GM12878 (cell line): ENCODE results near the gene FOXP1. TPM values are rescaled to one million over a fixed set of nuclear protein-coding genes. Genes with fewer than 3 reads are reported as not detected.

Source experiments
- ATAC-seq: fragments of 200-7000 bp; cut with Tn5 transposase; 3 replicates; pipeline ENCODE4 v1.9.1; 2020; ENCODE audit warnings: mild to moderate bottlenecking, moderate library complexity
- BruUV-seq: library from RNA; stranded (reverse); fragments of 400-500 nt; replicated peaks from 2 replicates; lab custom pipeline; 2021; lab: Mats Ljungman, UMichigan
- CTCF ChIA-PET: fragments of 300-600 bp; sonication (Branson Sonifier 250); formaldehyde crosslinking; extraction: SDS; loops from one replicate; lab custom pipeline; 2021; ENCODE audit warnings: inconsistent platforms; lab: Yijun Ruan, JAX
- POLR2A ChIA-PET: fragments of 350-600 bp; formaldehyde crosslinking; extraction: SDS; loops from one replicate; lab custom pipeline; 2021; ENCODE audit warnings: inconsistent platforms; lab: Charles Lee
- RAD21 ChIA-PET: fragments of 300-600 bp; sonication (Branson Sonifier 250); formaldehyde crosslinking; loops from one replicate; lab custom pipeline; 2023; ENCODE audit warnings: antibody characterized with exemption; ENCODE audit not compliant: unreplicated experiment; lab: Charles Lee
- SMC1A ChIA-PET: fragments of 300-600 bp; sonication (Branson Sonifier 250); formaldehyde crosslinking; loops from one replicate; lab custom pipeline; 2023; ENCODE audit not compliant: unreplicated experiment, uncharacterized antibody; lab: Charles Lee
- DNase-seq: peaks from one replicate; pipeline ENCODE4 v3.0.0-alpha.2; 2011; ENCODE audit warnings: low read depth, low spot score
- FAIRE-seq: peaks from 3 replicates; lab custom pipeline; 2011; peaks lifted over from hg19 to GRCh38; lab: Jason Lieb, UNC
- H2AFZ ChIP-seq: 2 replicates; pipeline ENCODE4 v1.6.0; 2011; ENCODE audit warnings: low read depth, low read length, control low read depth; ENCODE audit not compliant: control insufficient read depth
- H3K27ac ChIP-seq: 2 replicates; pipeline ENCODE4 v1.5.1; 2011; ENCODE audit warnings: control low read depth; ENCODE audit not compliant: control insufficient read depth, insufficient read depth
- H3K27me3 ChIP-seq, 2 experiments: replicated peaks in 1 of 2; 2 replicates each; pipeline versions ENCODE4 v1.6.0 to v1.6.1; 2011; ENCODE audit warnings: low read length in 1 of 2; ENCODE audit not compliant: control insufficient read depth in 2 of 2, insufficient read depth in 2 of 2
- H3K36me3 ChIP-seq, 2 experiments: 2 replicates each; pipeline ENCODE4 v1.5.1; 2011; ENCODE audit warnings: low read length in 1 of 2; ENCODE audit not compliant: control insufficient read depth in 2 of 2, insufficient read depth in 2 of 2
- H3K4me1 ChIP-seq: 2 replicates; pipeline ENCODE4 v1.6.1; 2011; ENCODE audit warnings: mild to moderate bottlenecking, low read length, moderate library complexity, mixed read lengths; ENCODE audit not compliant: control insufficient read depth, insufficient read depth
- H3K4me2 ChIP-seq: 2 replicates; pipeline ENCODE4 v1.6.0; 2011; ENCODE audit warnings: control low read depth; ENCODE audit not compliant: control insufficient read depth, insufficient read depth
- H3K4me3 ChIP-seq: fragments of 200-600 bp; sonication (generic); 2 replicates; pipeline ENCODE4 v1.5.1; 2016
- H3K79me2 ChIP-seq: 2 replicates; pipeline ENCODE4 v1.6.0; 2011; ENCODE audit warnings: low read length; ENCODE audit not compliant: control insufficient read depth, insufficient read depth
- H3K9ac ChIP-seq: 2 replicates; pipeline ENCODE4 v1.8.0; 2011; ENCODE audit warnings: low read length, control low read depth, mixed read lengths; ENCODE audit not compliant: control insufficient read depth, insufficient read depth
- H3K9me3 ChIP-seq: replicated peaks from 3 replicates; pipeline ENCODE4 v1.5.1; 2011; ENCODE audit warnings: mild to moderate bottlenecking, low read length; ENCODE audit not compliant: control insufficient read depth, insufficient read depth
- H4K20me1 ChIP-seq: 2 replicates; pipeline ENCODE4 v1.6.0; 2011; ENCODE audit not compliant: control insufficient read depth, insufficient read depth
- BCL11A ChIP-seq: IDR thresholded peaks from 2 replicates; pipeline ENCODE4 v1.6.1; 2011; ENCODE audit warnings: low read depth, low read length
- CEBPZ ChIP-seq: fragments of 150-350 bp; IDR thresholded peaks from 2 replicates; pipeline ENCODE4 v1.6.1; 2016; ENCODE audit warnings: low read depth, low read length
- ESRRA ChIP-seq: IDR thresholded peaks from 2 replicates; pipeline ENCODE4 v1.6.1; 2012; ENCODE audit warnings: mild to moderate bottlenecking, low read length, improper control_type of control experiment
- GABPA ChIP-seq: IDR thresholded peaks from 2 replicates; pipeline ENCODE4 v1.6.1; 2014; ENCODE audit warnings: antibody characterized with exemption, low read depth, mild to moderate bottlenecking, inconsistent platforms
- GATAD2B ChIP-seq: fragments of 450-650 bp; conservative IDR thresholded peaks from 2 replicates; pipeline ENCODE4 v1.6.1; 2017; ENCODE audit warnings: low read depth, mild to moderate bottlenecking, moderate library complexity
- MAX ChIP-seq: IDR thresholded peaks from 2 replicates; pipeline ENCODE4 v1.6.1; 2012; ENCODE audit warnings: low read depth, low read length, improper control_type of control experiment
- MLLT1 ChIP-seq: fragments of 450-650 bp; IDR thresholded peaks from 2 replicates; pipeline ENCODE4 v1.6.1; 2016; ENCODE audit warnings: mild to moderate bottlenecking
- NR2F1 ChIP-seq: fragments of 450-650 bp; conservative IDR thresholded peaks from 2 replicates; pipeline ENCODE4 v1.6.1; 2017; ENCODE audit warnings: mild to moderate bottlenecking
- POLR2AphosphoS5 ChIP-seq: IDR thresholded peaks from 2 replicates; pipeline ENCODE4 v1.6.1; 2011; ENCODE audit warnings: mild to moderate bottlenecking, low read length, inconsistent platforms
- RCOR1 ChIP-seq: conservative IDR thresholded peaks from 2 replicates; pipeline ENCODE4 v1.6.1; 2012; ENCODE audit warnings: low read depth, low read length, improper control_type of control experiment
- RFX5 ChIP-seq: IDR thresholded peaks from 2 replicates; pipeline ENCODE4 v1.6.1; 2011; ENCODE audit warnings: low read depth, low read length, improper control_type of control experiment
- SMC3 ChIP-seq: IDR thresholded peaks from 2 replicates; pipeline ENCODE4 v1.6.1; 2011; ENCODE audit warnings: low read length, improper control_type of control experiment, borderline replicate concordance
- SUPT20H ChIP-seq: IDR thresholded peaks from 2 replicates; pipeline ENCODE4 v1.6.1; 2011; ENCODE audit warnings: low read depth, mild to moderate bottlenecking, low read length, moderate library complexity, borderline replicate concordance; ENCODE audit not compliant: control insufficient read depth
- ZNF207 ChIP-seq: fragments of 450-650 bp; IDR thresholded peaks from 2 replicates; pipeline ENCODE4 v1.6.1; 2014; ENCODE audit warnings: antibody characterized with exemption, mild to moderate bottlenecking, borderline replicate concordance
- WGBS: methylation state at CpG from one replicate; pipeline ENCODE4 v1.1.6; 2016; ENCODE audit warnings: low lambda C conversion rate; ENCODE audit not compliant: insufficient replicate concordance, insufficient coverage; ENCODE audit errors: missing lambda C conversion rate; 5-methylcytosine and 5-hydroxymethylcytosine counted together
- in situ Hi-C: fragments of 300-500 bp; cut with MboI; formaldehyde crosslinking; loops from 9 replicates; pipeline ENCODE4 v1.14.3; 2018; ENCODE audit warnings: mixed read lengths
- intact Hi-C: fragments of 100-400 bp; cut with micrococcal nuclease; formaldehyde crosslinking; loops from one replicate; pipeline ENCODE4 v1.14.2; 2022; ENCODE audit not compliant: unreplicated experiment
- polyA plus RNA-seq, 11 experiments: library from polyadenylated mRNA; depleted of rRNA in 4 of 11; unstranded in 6 of 11; stranded (reverse) in 5 of 11; fragments of >200 nt; fragmentation: Nextera tagmentation in 4 of 11; fragmentation: Illumina TruSeq in 1 of 11; extraction: Ambion mirVana in 4 of 11; extraction: Trizol in 1 of 11; gene quantifications; 1 replicate in 1 of 11; 2 replicates in 10 of 11; pipeline versions ENCODE4 v1.2.1 to v1.2.3, GENCODE V29; 2011 to 2016; ENCODE audit warnings: inconsistent platforms in 2 of 11, missing spikeins in 2 of 11, low read depth in 1 of 11
- total RNA-seq, 4 experiments: library from RNA; depleted of rRNA in 3 of 4; stranded (reverse); fragments of >200 nt in 3 of 4; fragmentation: Illumina TruSeq in 1 of 4; extraction: Trizol in 1 of 4; gene quantifications; 2 replicates each; pipeline versions ENCODE4 v1.2.1 to v1.2.3, GENCODE V29; 2013 to 2021

The FOXP1 gene
- total and polyA plus RNA-seq, 10 of the 15 experiments (the other 5 are each of a cell fraction or from before 2014, with no cell fraction given) = 0.05 to 1.6 (median 0.20) TPM; not detected in 1

GRCh38 chr3:71028802-71029201, 554.7 kb downstream of the FOXP1 start:
- in situ Hi-C loops = no loop called here
- RAD21 ChIA-PET = no interaction called here
- H3K79me2 ChIP-seq = no peaks in the 10 kb centered on the region
- no peak overlapping the region for H3K27ac ChIP-seq
- no peak overlapping the region for H3K4me2 ChIP-seq
- SMC1A ChIA-PET = no interaction called here
- CTCF ChIA-PET = no interaction called here
- no peaks in the 10 kb centered on the region for H3K36me3 ChIP-seq
- H3K27me3 ChIP-seq = no peaks in the 10 kb centered on the region
- intact Hi-C loops = no loop called here
- FAIRE-seq (no peak), DNase-seq (no peak), ATAC-seq (no peak)
- POLR2A ChIA-PET = no interaction called here
- no TSS peak for BruUV-seq
- H3K4me1 ChIP-seq = no peaks in the 10 kb centered on the region
- 63% methylated on average over 7 of the region's 7 CpGs for WGBS
- H3K4me3 ChIP-seq = no peak overlapping the region
- no peaks in the 10 kb centered on the region for H4K20me1 ChIP-seq
- H2AFZ ChIP-seq = no peak overlapping the region
- TF ChIP-seq NR2F1 (no peak), POLR2AphosphoS5 (no peak), RFX5 (no peak), RCOR1 (no peak), CEBPZ (no peak), SUPT20H (no peak), ESRRA (no peak), BCL11A (no peak), MAX (no peak), SMC3 (no peak), GABPA (no peak), ZNF207 (no peak), MLLT1 (no peak), GATAD2B (no peak)
- no peaks in the 10 kb centered on the region for H3K9me3 ChIP-seq
- no peak overlapping the region for H3K9ac ChIP-seq
